HG03196 (cell line): Measurements from ENCODE around the gene SPDL1.
A peak's percentile ranks its signal among the peaks of the same experiment; 100 is the strongest.

Source experiments
- ATAC-seq: cut with Tn5 transposase; IDR thresholded peaks from one replicate; pipeline ENCODE4 v1.9.1; 2021; ENCODE audit not compliant: unreplicated experiment

Gene SPDL1, protein sequence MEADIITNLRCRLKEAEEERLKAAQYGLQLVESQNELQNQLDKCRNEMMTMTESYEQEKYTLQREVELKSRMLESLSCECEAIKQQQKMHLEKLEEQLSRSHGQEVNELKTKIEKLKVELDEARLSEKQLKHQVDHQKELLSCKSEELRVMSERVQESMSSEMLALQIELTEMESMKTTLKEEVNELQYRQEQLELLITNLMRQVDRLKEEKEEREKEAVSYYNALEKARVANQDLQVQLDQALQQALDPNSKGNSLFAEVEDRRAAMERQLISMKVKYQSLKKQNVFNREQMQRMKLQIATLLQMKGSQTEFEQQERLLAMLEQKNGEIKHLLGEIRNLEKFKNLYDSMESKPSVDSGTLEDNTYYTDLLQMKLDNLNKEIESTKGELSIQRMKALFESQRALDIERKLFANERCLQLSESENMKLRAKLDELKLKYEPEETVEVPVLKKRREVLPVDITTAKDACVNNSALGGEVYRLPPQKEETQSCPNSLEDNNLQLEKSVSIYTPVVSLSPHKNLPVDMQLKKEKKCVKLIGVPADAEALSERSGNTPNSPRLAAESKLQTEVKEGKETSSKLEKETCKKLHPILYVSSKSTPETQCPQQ

DNA sequence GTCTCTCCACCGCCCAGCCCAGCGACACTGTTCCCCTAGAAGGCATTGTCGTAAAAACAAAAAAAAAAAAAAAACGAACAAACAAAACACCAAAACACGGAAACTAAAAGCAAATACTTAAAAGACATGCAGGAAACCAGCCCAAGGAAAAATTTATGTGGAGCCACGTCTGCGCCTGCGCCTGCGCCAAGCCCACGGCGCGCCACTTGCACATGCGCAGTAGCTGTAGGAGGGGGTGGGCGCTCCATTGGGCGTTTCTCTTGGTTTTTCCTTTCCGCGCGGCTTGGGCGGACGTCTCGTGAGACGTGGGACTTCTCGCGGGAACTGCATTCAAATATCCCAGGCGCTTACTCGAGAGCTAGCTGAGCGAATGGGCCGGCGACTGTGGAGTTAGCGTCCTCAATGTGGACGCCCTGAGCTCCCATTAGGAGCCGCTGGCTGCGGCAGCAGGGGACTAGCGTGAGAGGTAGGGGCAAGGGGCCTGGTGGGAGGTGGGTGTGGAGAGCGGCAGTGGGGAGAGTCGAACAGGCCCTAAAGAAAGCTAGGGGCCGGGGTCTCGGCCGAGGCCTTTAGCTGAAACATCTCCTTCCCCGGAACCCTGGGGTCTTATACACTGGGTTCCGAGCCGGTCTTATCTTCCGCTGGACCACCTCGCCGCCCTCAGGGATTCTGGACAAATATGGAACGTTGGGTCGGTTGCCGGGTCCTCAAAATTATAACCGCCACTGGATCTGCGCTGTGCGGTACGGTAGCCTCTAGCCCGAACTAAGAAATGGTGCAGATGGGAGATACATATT lies at the start of gene SPDL1:
SPDL1 (plus strand) TSS at position 350 of the 797 bp plus-strand sequence. CDS start 4,644 bp downstream, outside the sequence.
- ATAC-seq = peak; percentile 92

DNA sequence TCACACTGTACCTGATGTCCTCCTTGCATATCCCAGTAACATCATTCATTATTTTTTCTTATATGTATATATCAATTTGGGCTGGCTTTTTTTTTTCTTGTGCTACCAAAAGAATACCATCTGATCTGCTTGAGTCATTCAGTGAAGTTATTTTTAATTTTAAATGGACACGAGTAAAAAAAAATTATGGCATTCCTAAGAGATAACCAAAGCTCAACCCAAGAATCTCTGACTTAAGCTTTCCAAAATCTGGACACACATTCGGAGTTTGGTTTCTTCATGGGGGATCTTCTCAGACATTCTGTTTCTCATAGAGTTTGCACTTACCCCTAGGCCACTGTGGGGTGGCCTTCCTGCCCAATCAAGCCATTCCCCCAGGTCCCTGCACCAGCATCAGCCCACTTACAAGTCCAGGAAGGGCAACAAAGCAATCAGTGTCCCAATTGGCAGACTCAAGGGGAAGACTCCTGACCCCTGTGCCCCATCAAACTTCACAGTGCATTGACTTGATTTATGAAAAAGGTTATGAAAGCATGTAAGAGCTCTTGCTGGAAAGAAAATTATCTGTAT lies 49.2 kb upstream of the SPDL1 start:
- ATAC-seq = no peak

DNA sequence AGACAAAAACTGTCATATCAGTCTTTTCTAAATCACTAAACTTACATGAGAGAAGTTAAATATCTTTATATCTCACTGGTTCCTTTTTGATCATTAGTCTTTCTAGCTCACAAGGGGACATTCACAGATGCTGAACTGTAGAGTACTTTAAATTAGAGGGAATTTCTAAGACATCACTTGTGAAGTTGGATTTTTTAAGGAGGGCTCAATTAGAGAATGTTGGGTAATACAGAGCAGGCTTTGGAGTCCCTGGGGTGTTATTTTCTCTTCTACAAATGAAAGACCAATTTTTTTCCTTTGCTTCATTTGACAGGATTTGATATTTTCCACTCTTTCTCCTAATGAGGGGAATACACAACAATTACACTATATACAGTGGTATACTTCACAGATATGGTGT lies 48.6 kb upstream of the SPDL1 start:
- ATAC-seq = no peak

DNA sequence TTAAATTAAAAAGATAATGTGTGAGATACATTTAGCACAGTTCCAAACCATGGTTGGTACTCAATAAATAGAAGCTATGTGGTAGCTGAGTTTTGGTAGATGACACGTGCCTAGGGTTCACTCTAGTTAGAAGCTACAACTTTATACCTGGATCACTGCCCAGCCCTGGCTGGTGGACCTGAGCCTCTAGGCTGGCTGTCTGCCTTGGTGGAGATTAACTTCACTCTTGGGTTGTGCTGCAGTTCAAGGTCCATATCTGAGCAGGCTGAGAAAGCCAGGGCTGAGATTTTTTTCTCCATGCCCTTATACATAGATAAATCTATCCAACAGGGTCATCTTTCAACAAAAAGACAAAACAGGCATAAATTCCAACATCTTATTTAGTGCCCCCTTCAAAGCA lies 44.6 kb upstream of the SPDL1 start:
- ATAC-seq = no peak

DNA sequence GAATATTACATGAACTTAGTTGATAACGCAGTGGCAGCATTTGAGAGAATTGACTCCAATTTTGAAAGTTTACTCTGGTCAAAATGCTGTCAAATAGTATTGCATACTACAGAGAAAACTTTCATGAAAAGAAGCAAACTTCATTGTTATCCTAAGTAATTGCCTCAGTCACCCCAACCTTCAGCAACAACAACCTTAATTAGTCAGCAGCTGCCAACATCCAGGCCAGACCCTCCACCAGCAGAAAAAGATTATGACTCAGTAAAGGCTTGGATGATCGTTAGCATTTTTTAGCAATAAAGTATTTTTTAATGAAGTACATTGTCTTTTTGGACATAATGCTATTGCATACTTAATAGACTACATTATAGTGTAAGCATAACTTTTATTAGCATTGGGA lies 40.8 kb upstream of the SPDL1 start:
- no peak for ATAC-seq

DNA sequence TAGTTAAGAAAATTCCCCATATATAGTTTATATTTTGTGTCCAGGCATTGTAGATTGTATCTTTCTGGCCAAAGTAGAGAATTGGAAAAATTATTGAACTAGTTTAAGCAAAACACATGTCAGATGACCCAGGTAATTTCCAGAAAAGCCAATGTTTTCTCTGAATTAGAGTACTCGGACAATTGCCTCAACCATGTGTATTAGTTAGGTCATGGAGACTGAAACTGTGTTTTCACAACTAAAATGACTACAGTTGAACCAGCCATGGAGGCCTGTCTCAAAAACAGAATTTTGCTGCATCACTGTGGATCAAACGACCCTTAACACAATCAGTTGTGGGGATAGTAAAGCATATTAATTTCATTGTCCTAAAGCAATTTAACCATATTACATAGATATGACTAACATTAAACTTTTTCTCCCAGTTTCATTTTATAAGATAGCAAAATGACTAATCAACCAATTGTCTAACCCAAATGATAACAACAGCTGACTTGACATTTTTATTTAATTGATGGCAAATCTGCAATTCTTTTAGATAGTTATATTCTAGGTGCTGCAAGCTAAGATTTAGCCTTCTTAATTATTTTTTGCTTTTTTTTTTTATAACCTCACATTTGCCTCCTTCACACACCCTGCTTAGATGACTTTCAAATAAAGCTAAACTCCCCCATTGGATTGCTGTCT lies 39.2 kb upstream of the SPDL1 start:
- ATAC-seq = no peak

DNA sequence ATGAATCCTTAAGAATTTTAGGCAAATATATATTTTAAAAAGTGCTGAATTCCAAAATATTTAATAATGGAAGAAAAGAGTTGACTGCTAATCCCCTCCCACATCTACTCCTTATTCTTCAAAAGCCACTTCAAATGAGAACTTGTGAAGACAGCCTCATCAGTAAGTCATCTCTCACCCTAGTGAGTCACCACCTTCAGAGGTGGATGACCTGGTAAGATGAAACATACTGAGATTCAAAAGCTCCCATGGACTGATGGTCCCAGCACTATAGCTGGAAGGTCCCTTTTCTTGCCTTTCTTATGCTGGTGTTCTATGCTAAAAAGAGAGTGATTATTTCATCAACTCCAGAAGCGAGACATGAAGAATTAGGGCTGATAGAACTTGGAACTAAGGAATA lies 37.8 kb upstream of the SPDL1 start:
- ATAC-seq = peak; percentile 59

DNA sequence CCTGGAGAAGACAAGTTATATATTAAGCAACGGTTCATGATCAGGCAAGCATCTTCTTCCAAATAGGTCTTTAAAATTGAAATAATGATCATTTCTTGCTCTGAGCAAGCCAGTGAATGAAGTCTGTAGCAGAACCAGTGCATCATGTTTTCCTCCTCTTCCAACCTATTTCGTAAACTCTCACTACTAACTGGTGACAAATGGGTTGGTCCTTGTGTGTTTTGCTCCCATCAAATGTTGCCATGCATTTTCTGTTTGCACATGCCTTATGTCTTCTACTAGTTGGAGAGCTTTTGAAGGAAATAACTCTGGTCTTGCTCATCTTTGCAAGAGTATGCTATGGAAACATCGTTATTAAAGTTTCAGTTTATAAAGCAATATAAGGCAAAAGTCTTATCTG lies 37.2 kb upstream of the SPDL1 start:
- no peak for ATAC-seq

DNA sequence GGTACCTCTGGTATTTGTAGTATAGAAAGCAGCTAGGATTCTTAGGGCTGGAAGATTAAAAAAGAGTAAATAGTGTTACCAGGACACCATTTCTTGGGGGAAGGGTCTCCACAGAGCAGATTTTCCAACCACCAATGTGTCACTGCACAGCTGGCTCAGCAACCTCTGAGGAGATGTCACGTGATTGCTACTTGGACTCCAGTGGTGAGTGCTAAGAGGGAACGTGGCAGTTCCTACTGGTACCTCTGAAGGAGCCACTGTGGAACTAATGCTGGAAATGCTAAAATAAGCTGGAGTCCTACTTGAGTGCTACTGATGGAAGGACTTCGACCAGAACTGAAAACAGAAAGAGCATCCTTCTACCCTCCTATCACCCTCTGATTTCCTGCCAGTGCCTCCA lies 36.1 kb upstream of the SPDL1 start:
- no peak for ATAC-seq

DNA sequence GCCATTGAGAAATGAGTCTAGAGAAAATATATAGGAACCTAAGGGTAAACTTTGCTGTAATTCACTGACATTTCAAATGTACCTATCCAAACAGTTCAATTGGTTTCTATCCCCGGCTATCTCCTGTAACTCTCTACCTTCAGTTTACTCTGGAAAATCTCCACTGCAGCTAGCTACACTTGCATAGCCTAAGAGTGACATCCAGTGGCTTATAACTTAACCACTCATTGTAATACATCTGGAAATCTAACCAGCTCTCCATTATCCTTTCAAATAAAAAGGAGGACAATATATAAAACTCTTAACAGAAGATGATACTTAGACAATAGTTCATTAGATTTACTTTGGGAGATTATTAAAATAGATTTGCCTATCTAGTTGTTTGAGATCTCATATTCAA lies 35.3 kb upstream of the SPDL1 start:
- no peak for ATAC-seq

DNA sequence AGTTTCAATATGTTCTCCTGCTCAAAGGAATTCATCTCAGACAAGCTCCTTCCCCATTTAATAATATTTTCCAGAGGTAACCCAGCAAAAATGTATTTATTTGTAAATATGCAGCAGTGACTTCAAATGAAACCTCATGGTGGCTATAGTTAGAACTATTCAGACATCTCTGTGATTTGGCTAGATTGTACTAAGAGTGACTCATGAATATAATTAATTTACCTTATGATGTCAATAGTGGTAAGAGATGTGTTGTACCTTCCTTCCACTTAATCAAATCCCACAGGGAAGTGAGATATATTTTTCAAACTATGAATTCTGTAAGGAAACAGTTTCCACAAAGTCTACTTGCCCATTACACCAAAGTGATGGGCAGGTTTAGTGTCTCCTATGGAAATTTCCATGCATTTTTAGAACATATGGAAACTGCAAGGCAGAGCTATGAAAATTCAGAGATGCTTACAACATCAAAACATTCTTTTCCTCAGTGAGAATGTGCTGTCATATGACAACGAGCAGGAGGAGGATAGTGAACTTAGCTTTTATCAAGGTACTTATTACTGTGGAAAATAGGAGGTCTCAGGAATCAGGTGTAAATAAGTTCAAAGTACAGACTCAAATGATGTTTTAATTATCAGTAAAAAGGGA lies 34.0 kb upstream of the SPDL1 start:
- no peak for ATAC-seq

DNA sequence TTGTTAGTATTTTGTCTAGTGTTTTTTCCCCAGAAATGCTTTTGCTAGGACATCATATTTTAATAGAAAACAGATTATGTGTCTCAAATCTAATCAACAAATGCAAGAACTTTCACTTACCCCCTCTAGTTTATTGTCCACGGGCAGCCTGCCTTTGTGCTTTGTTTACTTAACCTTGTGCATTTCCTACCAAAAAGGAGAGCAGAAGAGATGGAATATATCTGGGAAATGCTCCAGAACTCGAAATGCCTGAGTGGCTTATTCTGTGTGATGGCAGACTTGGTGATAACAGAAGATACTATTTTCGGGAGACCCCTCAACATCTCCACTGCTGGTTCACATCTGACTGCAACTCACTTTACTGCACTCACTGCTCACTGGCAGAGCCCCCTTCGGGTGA lies 33.3 kb upstream of the SPDL1 start:
- no peak for ATAC-seq

DNA sequence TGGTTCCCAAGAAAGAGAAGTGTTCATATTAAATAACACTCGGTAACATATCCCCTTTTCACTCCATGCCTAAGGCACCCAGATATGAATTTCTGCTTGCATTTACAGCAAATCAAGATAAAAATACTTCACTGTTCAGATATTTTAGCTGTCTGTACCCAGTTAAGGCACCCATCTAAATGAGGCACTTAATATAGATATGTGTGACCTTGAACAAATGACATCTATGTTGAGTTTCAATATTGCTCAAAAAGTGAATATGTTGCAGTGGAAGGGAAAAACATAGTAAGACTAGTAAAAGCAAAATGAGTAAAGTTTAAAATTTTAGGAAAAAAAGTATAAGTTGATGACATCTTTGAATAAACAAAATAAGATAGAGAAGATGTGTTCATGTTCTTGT lies 32.4 kb upstream of the SPDL1 start:
- ATAC-seq = no peak

DNA sequence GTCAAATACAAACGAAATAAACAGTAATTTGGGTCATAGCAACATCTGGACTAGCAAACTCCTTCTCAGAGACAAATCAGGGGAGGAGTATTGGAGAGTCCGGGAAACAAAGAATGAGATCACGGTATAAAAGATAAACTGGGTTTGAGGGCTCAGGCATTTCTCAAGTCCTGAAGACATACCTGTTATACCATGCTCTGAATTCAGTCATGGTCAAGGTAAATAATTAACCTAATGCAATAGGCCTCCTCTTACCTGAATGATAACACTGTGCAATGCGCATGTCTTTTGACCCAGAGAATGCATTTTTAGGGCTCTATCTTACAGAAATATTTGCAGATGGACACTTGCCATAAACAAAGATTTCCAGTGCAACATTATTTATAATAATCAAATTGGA lies 31.9 kb upstream of the SPDL1 start:
- no peak for ATAC-seq

DNA sequence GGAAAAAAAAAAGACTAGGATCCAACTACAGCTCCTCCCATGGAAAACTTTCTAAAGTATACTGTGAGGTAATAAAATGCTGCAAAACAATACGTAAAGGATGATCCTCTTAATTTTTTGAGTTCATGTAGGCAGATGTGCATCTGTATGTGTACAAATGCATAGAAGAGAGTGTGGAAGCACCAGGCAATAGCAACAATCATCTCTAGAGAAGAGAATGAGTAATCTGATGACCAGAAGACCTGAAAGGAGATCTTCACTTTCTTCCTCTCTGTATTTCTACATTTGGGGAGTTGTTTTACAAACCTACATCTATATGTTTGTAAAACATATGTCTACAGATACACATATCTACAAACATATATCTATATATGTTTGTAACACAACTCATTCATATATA lies 29.3 kb upstream of the SPDL1 start:
- ATAC-seq = no peak

DNA sequence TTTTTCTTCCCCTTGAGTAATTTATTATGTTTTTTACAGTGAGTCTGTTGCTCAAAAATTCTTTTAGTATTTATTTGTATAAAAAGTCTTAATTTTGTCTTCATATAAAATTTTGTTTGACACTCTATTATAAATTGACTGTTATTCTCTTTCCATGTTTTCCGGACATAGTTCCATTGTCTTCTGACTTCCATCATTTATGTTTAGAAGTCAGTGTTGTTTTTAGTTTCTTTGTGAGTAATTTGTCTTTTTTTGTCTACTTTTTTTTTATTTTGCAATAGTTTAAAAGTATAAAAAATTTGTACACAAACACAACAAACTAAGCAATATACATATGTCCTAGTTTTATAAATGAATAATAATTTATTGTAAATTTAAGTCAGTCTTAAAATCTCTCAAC lies 25.7 kb upstream of the SPDL1 start:
- no peak for ATAC-seq

DNA sequence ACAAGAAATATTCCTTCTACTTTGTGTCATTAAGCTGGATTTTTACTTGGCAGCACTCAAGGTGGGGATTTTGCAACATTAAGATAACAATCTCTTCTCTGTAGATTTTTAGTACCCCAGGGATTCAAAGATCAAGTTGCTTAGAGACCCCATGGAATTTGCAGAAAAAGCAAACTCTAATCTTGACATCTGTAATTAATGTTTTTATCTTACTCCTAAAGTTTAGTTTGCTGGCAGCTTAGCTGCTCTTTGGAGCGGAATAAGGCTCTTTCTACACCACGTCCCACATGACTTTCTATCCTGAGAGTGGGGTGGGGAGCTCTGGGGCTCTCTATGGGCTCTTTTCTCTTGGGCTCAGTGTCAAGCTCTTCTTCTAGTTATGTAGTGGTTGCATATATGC lies 21.7 kb upstream of the SPDL1 start:
- no peak for ATAC-seq

DNA sequence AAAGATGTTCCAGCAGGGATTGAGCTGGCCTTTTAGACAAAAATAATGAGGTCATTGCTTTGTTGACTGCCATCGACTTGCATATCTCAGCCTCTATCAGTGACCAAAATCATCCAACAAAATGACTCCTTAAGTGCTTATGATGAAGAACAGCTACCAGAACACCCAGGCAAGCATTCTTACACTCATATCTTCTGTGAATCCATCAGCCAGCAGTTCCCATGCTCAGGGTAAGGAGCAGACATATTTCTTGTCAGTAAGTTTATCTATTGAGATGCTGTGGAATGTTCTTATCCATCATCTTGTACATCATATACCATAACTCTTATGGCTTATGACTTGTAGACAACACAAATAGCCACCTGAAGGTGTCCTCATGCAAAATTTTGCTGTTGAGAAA lies 20.2 kb upstream of the SPDL1 start:
- ATAC-seq = no peak

DNA sequence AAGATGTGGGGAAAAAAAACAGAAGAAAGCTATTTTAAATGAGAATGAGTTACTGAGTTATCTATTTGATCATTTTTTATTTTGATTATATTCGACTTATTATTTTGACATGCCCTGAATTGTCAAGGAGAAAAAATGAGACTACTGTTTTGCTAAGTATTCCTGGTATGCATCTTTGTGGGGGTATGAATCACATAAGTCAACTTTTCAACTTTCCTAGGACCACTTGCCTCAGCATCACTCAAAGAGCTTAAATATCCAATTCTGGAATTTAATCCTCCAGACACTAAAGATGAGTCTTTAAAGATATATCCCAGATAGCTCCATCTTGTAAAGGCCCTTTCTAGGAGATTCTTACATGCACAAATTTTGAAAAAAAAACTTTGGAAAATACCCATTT lies 17.4 kb upstream of the SPDL1 start:
- ATAC-seq = no peak

DNA sequence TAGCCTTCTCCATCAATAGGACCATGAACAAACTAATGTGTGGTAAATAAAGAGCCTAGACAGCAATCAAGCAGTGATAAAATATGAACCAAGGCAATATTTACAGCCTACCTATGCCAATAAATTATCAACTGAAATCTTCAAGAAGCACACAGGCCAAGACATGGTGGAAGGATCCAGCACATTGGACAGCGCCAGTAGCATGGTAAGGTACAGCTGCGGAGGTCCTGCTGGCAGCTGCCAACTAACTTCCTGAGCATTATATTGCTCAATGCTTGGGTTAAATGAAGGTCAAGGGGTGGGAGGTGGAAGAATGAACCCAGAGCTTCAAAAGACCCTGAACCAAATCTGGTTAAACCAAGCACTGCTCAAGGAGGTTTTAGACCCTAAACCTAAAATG lies 16.5 kb upstream of the SPDL1 start:
- ATAC-seq = no peak

DNA sequence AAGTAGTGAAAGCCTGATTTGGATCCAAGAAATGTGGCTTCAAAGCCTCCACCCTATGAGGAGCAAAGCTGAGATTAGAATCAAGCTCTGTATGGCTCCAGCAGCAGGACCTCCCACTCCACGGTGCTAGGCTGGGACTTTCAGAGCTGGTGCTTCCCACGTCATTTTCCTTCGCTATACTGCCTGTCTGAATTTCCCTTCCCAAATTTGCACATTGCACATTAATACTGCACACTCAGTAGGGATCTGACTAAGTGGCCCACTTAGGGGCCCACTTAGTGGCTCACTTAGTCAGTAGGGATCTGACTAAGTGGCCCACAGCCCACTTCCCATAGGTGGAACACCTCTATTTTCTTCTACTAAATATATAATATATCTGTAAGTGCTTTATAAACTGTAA lies 14.1 kb upstream of the SPDL1 start:
- no peak for ATAC-seq
